H1 (cell line): ENCODE data around the gene SIX1. TPM values are rescaled to one million over a fixed set of nuclear protein-coding genes. Genes with fewer than 3 reads are reported as not detected.

Source experiments
- HDAC6 ChIP-seq: IDR thresholded peaks from one replicate; pipeline ENCODE4 v1.7.1; 2012; ENCODE audit warnings: low read depth, mild to moderate bottlenecking, inconsistent platforms, low read length, moderate library complexity
- RAD21 ChIP-seq, 2 experiments: IDR thresholded peaks in 1 of 2; conservative IDR thresholded peaks in 1 of 2; 2 replicates each; pipeline ENCODE4 v1.6.1; 2011; ENCODE audit warnings: low read depth in 2 of 2, low read length in 2 of 2, improper control_type of control experiment in 1 of 2, inconsistent platforms in 1 of 2, mild to moderate bottlenecking in 1 of 2, moderate library complexity in 1 of 2
- SIRT6 ChIP-seq: IDR thresholded peaks from one replicate; pipeline ENCODE4 v1.7.1; 2012; ENCODE audit warnings: low read length, inconsistent platforms
- SP1 ChIP-seq: IDR thresholded peaks from 2 replicates; pipeline ENCODE4 v1.6.1; 2011; ENCODE audit warnings: low read depth, low read length
- SP4 ChIP-seq: IDR thresholded peaks from 2 replicates; pipeline ENCODE4 v1.6.1; 2012; ENCODE audit warnings: low read length, inconsistent platforms
- TEAD4 ChIP-seq: IDR thresholded peaks from 2 replicates; pipeline ENCODE4 v1.6.1; 2012; ENCODE audit warnings: low read depth, low read length, inconsistent platforms, mixed read lengths
- polyA plus RNA-seq, 7 experiments: library from polyadenylated mRNA; depleted of rRNA in 3 of 7; stranded (reverse) in 5 of 7; unstranded in 2 of 7; fragments of >200 nt in 5 of 7; fragments of 200-250 nt in 2 of 7; gene quantifications; 1 replicate in 5 of 7; 2 replicates in 1 of 7; 4 replicates in 1 of 7; pipeline versions ENCODE4 v1.2.1 to v1.2.3, GENCODE V29; 2011 to 2013; ENCODE audit warnings: missing spikeins in 2 of 7, mixed read lengths in 2 of 7
- total RNA-seq: library from RNA; stranded (reverse); fragmentation: NEBNext Ultra II Directional; extraction: Animal tissue kit (Norgen Biotek cat#: 25700); gene quantifications from 2 replicates; pipeline ENCODE4 v1.2.1, GENCODE V29; 2021
- TF ChIP-seq, protein P1 (sequence below): fragments of 300-600 bp; sonication (generic); IDR thresholded peaks from 2 replicates; pipeline ENCODE4 v1.7.1; 2012; ENCODE audit warnings: low read length, moderate library complexity, mild to moderate bottlenecking, inconsistent platforms; ENCODE audit not compliant: insufficient replicate concordance
- TF ChIP-seq, protein P2 (sequence below): IDR thresholded peaks from 2 replicates; pipeline ENCODE4 v1.6.1; 2011; ENCODE audit warnings: low read length, improper control_type of control experiment

The SIX1 gene
- total and polyA plus RNA-seq, 2 of the 8 experiments (the other 6 are each of a cell fraction or from before 2014, with no cell fraction given): 0.03 to 0.69 TPM

GRCh38 chr14:60648934-60649874 lies at the start of gene SIX1 (continued):
- TF ChIP-seq, protein P1, sequence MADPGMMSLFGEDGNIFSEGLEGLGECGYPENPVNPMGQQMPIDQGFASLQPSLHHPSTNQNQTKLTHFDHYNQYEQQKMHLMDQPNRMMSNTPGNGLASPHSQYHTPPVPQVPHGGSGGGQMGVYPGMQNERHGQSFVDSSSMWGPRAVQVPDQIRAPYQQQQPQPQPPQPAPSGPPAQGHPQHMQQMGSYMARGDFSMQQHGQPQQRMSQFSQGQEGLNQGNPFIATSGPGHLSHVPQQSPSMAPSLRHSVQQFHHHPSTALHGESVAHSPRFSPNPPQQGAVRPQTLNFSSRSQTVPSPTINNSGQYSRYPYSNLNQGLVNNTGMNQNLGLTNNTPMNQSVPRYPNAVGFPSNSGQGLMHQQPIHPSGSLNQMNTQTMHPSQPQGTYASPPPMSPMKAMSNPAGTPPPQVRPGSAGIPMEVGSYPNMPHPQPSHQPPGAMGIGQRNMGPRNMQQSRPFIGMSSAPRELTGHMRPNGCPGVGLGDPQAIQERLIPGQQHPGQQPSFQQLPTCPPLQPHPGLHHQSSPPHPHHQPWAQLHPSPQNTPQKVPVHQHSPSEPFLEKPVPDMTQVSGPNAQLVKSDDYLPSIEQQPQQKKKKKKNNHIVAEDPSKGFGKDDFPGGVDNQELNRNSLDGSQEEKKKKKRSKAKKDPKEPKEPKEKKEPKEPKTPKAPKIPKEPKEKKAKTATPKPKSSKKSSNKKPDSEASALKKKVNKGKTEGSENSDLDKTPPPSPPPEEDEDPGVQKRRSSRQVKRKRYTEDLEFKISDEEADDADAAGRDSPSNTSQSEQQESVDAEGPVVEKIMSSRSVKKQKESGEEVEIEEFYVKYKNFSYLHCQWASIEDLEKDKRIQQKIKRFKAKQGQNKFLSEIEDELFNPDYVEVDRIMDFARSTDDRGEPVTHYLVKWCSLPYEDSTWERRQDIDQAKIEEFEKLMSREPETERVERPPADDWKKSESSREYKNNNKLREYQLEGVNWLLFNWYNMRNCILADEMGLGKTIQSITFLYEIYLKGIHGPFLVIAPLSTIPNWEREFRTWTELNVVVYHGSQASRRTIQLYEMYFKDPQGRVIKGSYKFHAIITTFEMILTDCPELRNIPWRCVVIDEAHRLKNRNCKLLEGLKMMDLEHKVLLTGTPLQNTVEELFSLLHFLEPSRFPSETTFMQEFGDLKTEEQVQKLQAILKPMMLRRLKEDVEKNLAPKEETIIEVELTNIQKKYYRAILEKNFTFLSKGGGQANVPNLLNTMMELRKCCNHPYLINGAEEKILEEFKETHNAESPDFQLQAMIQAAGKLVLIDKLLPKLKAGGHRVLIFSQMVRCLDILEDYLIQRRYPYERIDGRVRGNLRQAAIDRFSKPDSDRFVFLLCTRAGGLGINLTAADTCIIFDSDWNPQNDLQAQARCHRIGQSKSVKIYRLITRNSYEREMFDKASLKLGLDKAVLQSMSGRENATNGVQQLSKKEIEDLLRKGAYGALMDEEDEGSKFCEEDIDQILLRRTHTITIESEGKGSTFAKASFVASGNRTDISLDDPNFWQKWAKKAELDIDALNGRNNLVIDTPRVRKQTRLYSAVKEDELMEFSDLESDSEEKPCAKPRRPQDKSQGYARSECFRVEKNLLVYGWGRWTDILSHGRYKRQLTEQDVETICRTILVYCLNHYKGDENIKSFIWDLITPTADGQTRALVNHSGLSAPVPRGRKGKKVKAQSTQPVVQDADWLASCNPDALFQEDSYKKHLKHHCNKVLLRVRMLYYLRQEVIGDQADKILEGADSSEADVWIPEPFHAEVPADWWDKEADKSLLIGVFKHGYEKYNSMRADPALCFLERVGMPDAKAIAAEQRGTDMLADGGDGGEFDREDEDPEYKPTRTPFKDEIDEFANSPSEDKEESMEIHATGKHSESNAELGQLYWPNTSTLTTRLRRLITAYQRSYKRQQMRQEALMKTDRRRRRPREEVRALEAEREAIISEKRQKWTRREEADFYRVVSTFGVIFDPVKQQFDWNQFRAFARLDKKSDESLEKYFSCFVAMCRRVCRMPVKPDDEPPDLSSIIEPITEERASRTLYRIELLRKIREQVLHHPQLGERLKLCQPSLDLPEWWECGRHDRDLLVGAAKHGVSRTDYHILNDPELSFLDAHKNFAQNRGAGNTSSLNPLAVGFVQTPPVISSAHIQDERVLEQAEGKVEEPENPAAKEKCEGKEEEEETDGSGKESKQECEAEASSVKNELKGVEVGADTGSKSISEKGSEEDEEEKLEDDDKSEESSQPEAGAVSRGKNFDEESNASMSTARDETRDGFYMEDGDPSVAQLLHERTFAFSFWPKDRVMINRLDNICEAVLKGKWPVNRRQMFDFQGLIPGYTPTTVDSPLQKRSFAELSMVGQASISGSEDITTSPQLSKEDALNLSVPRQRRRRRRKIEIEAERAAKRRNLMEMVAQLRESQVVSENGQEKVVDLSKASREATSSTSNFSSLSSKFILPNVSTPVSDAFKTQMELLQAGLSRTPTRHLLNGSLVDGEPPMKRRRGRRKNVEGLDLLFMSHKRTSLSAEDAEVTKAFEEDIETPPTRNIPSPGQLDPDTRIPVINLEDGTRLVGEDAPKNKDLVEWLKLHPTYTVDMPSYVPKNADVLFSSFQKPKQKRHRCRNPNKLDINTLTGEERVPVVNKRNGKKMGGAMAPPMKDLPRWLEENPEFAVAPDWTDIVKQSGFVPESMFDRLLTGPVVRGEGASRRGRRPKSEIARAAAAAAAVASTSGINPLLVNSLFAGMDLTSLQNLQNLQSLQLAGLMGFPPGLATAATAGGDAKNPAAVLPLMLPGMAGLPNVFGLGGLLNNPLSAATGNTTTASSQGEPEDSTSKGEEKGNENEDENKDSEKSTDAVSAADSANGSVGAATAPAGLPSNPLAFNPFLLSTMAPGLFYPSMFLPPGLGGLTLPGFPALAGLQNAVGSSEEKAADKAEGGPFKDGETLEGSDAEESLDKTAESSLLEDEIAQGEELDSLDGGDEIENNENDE: no peak
- TF ChIP-seq SIRT6: no peak
- TF ChIP-seq SP1: peak; percentile 65; the same call in 1 of the 2 replicates
- no peak for TF ChIP-seq SP4
- no peak for TF ChIP-seq HDAC6
- TF ChIP-seq, protein P2, sequence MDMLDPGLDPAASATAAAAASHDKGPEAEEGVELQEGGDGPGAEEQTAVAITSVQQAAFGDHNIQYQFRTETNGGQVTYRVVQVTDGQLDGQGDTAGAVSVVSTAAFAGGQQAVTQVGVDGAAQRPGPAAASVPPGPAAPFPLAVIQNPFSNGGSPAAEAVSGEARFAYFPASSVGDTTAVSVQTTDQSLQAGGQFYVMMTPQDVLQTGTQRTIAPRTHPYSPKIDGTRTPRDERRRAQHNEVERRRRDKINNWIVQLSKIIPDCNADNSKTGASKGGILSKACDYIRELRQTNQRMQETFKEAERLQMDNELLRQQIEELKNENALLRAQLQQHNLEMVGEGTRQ: no peak
- TF ChIP-seq TEAD4: no peak
- no peak; a peak in 1 of 4 replicates for TF ChIP-seq RAD21 (IDR thresholded peaks at IDR 0.05 in 1 of 2, conservative IDR thresholded peaks at IDR 0.05 in 1 of 2; ENCODE audit: low read depth in 2 of 2, low read length in 2 of 2)
